Activated T-helper 1 cell treated with Interleukin-2 at 50 U/mL for 16 hours (primary cell): ENCODE measurements around the gene PPWD1.

Experiments
- DNase-seq: peaks from one replicate; pipeline ENCODE4 v3.0.0-alpha.2; 2020; ENCODE audit warnings: low read depth

The PPWD1 gene

GRCh38 chr5:65624025-65624570 is 61.0 kb downstream of the PPWD1 start, which contains the start of gene TRIM23:
TRIM23 (minus strand) TSS chr5:65624333; CDS start chr5:65624274, 59 bp downstream.
- DNase-seq: peak; percentile 87

GRCh38 chr5:65624571-65625555 is 61.8 kb downstream of the PPWD1 start, which contains the start of the genes SHLD3 and TRAPPC13:
SHLD3 (plus strand) TSS chr5:65625027; CDS start chr5:65629588, 4,561 bp downstream.
TRAPPC13 (plus strand) TSS chr5:65625027; CDS start chr5:65625061, 34 bp downstream.
- peak; percentile 71 for DNase-seq

DNA sequence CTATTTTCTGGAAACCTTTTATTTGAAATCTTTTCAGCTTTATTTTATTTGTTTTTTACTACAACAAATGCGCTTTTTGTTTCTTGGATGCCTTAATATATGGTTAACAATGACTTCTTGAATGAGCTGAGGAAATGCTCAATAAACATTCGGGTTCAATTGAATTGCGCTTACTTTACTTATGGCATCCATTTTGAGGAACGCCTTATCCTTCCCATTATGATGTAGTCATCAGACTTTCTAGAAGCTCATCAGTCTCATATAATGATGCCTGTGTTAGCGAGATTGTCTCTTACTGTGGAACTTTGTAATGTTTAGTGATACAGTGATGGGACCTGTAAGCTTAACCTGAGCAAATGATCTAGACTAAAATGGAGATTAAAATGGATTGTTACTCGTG is 62.6 kb downstream of the PPWD1 start:
- DNase-seq: no peak

DNA sequence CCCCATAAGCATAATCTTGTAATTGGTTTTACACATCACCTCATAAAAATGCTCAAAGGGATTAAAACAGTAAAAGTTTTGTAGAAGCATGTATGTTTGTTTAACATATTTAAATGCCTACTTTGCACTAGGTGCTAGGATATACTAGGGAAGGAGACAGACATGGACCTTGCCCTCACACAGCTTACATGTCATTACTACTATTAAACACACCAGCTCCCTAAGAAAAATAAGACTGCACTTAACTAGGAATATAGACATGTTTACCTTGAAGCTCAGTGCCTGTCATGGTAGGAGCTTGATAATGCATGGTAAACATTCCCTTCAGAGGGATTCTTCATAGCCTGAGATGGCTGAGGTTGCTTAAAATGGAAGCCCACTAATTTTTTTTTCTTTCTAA is 67.9 kb downstream of the PPWD1 start:
- DNase-seq: no peak
